ENCODE data around the gene VSIG1. TPM values are rescaled to one million over a fixed set of nuclear protein-coding genes. Genes with fewer than 3 reads are reported as not detected.

The VSIG1 gene
- total and polyA plus RNA-seq, 11 donors: 0.22 to 0.35 (median 0.25) TPM; not detected in 8

GRCh38 chrX:108059801-108060200 is 14.9 kb downstream of the VSIG1 start:
- TF ChIP-seq CTCF (IDR thresholded peaks at IDR 0.05): no peak
- WGBS, 4 donors: 56 to 74% (median 59%) methylated on average over 1 of the region's 1 CpG
- intact Hi-C loops (cut with DNase I): no loop called here

GRCh38 chrX:108064001-108064400 is 19.1 kb downstream of the VSIG1 start:
- DNase-seq: no peak
- Histone ChIP-seq H3K4me3 (no peak overlapping the region), H3K4me1 (no peaks in the 10 kb centered on the region), H3K9me3 (no peaks in the 10 kb centered on the region), H3K27me3 (peaks cover 0 to 39% (median 0%) of the 10 kb centered on the region in 9 donors), H3K36me3 (no peaks in the 10 kb centered on the region), H3K27ac (no peak overlapping the region)
- TF ChIP-seq POLR2A (IDR thresholded peaks at IDR 0.05): no peak
- TF ChIP-seq CTCF (IDR thresholded peaks at IDR 0.05): no peak
- intact Hi-C loops (cut with DNase I): no loop called here
- ATAC-seq: no peak
- WGBS, 4 donors: 74 to 86% (median 82%) methylated on average over 1 of the region's 1 CpG

More at GRCh38 chrX:108059801-108060200, 14.9 kb downstream of the VSIG1 start:
- Histone ChIP-seq H3K9me3 (no peaks in the 10 kb centered on the region), H3K36me3 (no peaks in the 10 kb centered on the region), H3K4me3 (no peak overlapping the region), H3K27ac (no peak overlapping the region), H3K4me1 (no peaks in the 10 kb centered on the region), H3K27me3 (peaks cover 0 to 19% (median 0%) of the 10 kb centered on the region in 9 donors)
- ATAC-seq: no peak
- no peak for DNase-seq

- no peak for ATAC-seq
- 63 to 97% (median 85%) methylated on average over 2 of the region's 2 CpGs for WGBS, 4 donors
- no peaks in the 10 kb centered on the region for H3K36me3 ChIP-seq
- H3K4me3 ChIP-seq: no peak overlapping the region
- intact Hi-C loops (cut with DNase I): no loop called here
- peaks cover 0 to 45% (median 0%) of the 10 kb centered on the region in 9 donors for H3K27me3 ChIP-seq
- DNase-seq: no peak
- TF ChIP-seq POLR2A (IDR thresholded peaks at IDR 0.05) (no peak), CTCF (IDR thresholded peaks at IDR 0.05) (no peak)
- no peak overlapping the region for H3K27ac ChIP-seq
- H3K9me3 ChIP-seq: no peaks in the 10 kb centered on the region
- no peaks in the 10 kb centered on the region for H3K4me1 ChIP-seq
Measured at GRCh38 chrX:108064613-108065012, 19.7 kb downstream of the VSIG1 start.

- intact Hi-C loops (cut with DNase I): no loop called here
- Histone ChIP-seq H3K27ac (no peak overlapping the region), H3K9me3 (no peaks in the 10 kb centered on the region), H3K36me3 (no peaks in the 10 kb centered on the region), H3K4me3 (no peak overlapping the region), H3K4me1 (no peaks in the 10 kb centered on the region), H3K27me3 (peaks cover 0 to 40% (median 0%) of the 10 kb centered on the region in 9 donors)
- ATAC-seq (no peak), DNase-seq (no peak)
- TF ChIP-seq CTCF (IDR thresholded peaks at IDR 0.05) (no peak), POLR2A (IDR thresholded peaks at IDR 0.05) (no peak)
- 44 to 70% (median 55%) methylated on average over 1 of the region's 1 CpG for WGBS, 4 donors
Measured at GRCh38 chrX:108068121-108068520, 23.3 kb downstream of the VSIG1 start.
